Breast epithelium (tissue), 4 donors: Measurements from ENCODE around the gene PBOV1. TPM values are rescaled to one million over a fixed set of nuclear protein-coding genes. Genes with fewer than 3 reads are reported as not detected.
A peak's percentile ranks its signal among the peaks of the same experiment; 100 is the strongest.

Experiments used
- DNase-seq, 2 donors: peaks; one replicate each; pipeline ENCODE4 v3.0.0-alpha.2; 2019; ENCODE audit warnings: low spot score in 2 of 2
- H3K27ac ChIP-seq, 2 donors: fragments of 200-600 bp; sonication (generic) in 1 of 2; one replicate each; pipeline ENCODE4 v1.5.1; 2016 to 2019; ENCODE audit warnings: mild to moderate bottlenecking in 1 of 2
- H3K27me3 ChIP-seq, 2 donors: fragments of 200-600 bp; sonication (generic) in 1 of 2; one replicate each; pipeline versions ENCODE4 v1.5.1 to v1.6.0; 2017 to 2019; ENCODE audit warnings: control low read depth in 1 of 2, mild to moderate bottlenecking in 1 of 2
- H3K36me3 ChIP-seq: fragments of 200-600 bp; one replicate; pipeline ENCODE4 v1.5.1; 2019
- H3K4me1 ChIP-seq, 2 donors: fragments of 200-600 bp; sonication (generic); one replicate each; pipeline ENCODE4 v1.5.1; 2016 to 2019; ENCODE audit warnings: control low read depth in 1 of 2
- H3K4me3 ChIP-seq, 3 donors: fragments of 200-600 bp; sonication (generic); 1 replicate in 2 of 3; 2 replicates in 1 of 3; pipeline ENCODE4 v1.5.1; 2016 to 2019; ENCODE audit warnings: mild to moderate bottlenecking in 3 of 3, moderate library complexity in 2 of 3
- H3K9me3 ChIP-seq, 2 donors: fragments of 200-600 bp; sonication (generic) in 1 of 2; one replicate each; pipeline ENCODE4 v1.5.1; 2016 to 2019; ENCODE audit warnings: control low read depth in 1 of 2
- CTCF ChIP-seq, 3 donors: fragments of 450-650 bp; IDR thresholded peaks; one replicate each; pipeline ENCODE4 v1.5.1; 2016 to 2017; ENCODE audit warnings: antibody characterized with exemption in 3 of 3, mild to moderate bottlenecking in 3 of 3, moderate library complexity in 3 of 3
- POLR2A ChIP-seq: fragments of 450-650 bp; IDR thresholded peaks from one replicate; pipeline ENCODE4 v1.6.1; 2016; ENCODE audit warnings: antibody characterized with exemption, mild to moderate bottlenecking, moderate library complexity
- POLR2AphosphoS5 ChIP-seq, 3 donors: sonication (generic); formaldehyde crosslinking; IDR thresholded peaks; one replicate each; pipeline ENCODE4 v1.6.1; 2017; ENCODE audit warnings: antibody characterized with exemption in 3 of 3
- intact Hi-C: fragments of 100-400 bp; cut with DNase I; formaldehyde crosslinking; loops from one replicate; pipeline ENCODE4 v1.15.1; 2023; ENCODE audit warnings: low total_unique reads
- total RNA-seq, 3 donors: library from RNA; depleted of rRNA; stranded (reverse); fragments of >200 nt; gene quantifications; one replicate each; pipeline ENCODE4 v1.1.0, GENCODE V29; 2016

The PBOV1 gene
- total RNA-seq, 3 donors from 2014 or later = not detected

DNA sequence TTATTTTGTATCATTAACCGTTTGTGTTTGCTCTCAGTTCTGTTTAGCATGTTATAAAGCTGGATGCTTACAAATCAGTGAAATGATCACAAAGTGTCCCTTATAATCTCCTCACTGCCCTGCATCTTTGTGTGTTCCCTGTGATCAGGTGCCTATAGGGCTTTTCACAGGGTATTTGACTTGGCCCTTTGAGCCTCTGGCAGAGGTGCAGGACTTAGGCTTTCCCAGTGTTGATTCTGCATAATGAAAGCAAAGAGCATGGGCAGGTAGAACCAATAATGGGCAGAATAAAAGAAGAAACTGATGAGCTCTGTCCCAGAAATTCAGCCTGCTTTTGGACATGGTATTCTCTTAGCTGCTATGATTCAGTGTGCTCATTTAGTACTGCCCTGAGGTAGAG, 16.9 kb upstream of the PBOV1 start:
- Histone ChIP-seq H3K27me3 (no peaks in the 10 kb centered on the region), H3K36me3 (no peaks in the 10 kb centered on the region), H3K4me1 (no peaks in the 10 kb centered on the region), H3K4me3 (no peak overlapping the region), H3K9me3 (no peaks in the 10 kb centered on the region), H3K27ac (no peak overlapping the region)
- TF ChIP-seq POLR2A (no peak), CTCF (IDR thresholded peaks at IDR 0.05) (no peak), POLR2AphosphoS5 (IDR thresholded peaks at IDR 0.05) (no peak)
- intact Hi-C loops = no loop called here
- DNase-seq = no peak

GRCh38 chr6:138234363-138234762, 16.1 kb upstream of the PBOV1 start:
- no peak overlapping the region for H3K4me3 ChIP-seq
- no peak for DNase-seq
- H3K9me3 ChIP-seq = no peaks in the 10 kb centered on the region
- no peaks in the 10 kb centered on the region for H3K4me1 ChIP-seq
- intact Hi-C loops = loop anchor here (5.0 kb wide), 1 partner anchor 982 kb away; no protein-coding TSS in a partner anchor
- H3K27me3 ChIP-seq = no peaks in the 10 kb centered on the region
- H3K27ac ChIP-seq = no peak overlapping the region
- H3K36me3 ChIP-seq = no peaks in the 10 kb centered on the region
- no peak for TF ChIP-seq POLR2A

GRCh38 chr6:138231381-138231886, 13.1 kb upstream of the PBOV1 start:
- Histone ChIP-seq H3K4me3 (no peak overlapping the region), H3K27me3 (no peaks in the 10 kb centered on the region), H3K27ac (peak overlapping the region; percentile 1 to 43), H3K4me1 (no peaks in the 10 kb centered on the region), H3K36me3 (no peaks in the 10 kb centered on the region), H3K9me3 (no peaks in the 10 kb centered on the region)
- TF ChIP-seq CTCF (IDR thresholded peaks at IDR 0.05) = no peak
- TF ChIP-seq POLR2A = no peak
- no peak for TF ChIP-seq POLR2AphosphoS5 (IDR thresholded peaks at IDR 0.05)
- DNase-seq = no peak
- intact Hi-C loops = loop anchor here (5.0 kb wide), 1 partner anchor 979 kb away; no protein-coding TSS in a partner anchor

DNA sequence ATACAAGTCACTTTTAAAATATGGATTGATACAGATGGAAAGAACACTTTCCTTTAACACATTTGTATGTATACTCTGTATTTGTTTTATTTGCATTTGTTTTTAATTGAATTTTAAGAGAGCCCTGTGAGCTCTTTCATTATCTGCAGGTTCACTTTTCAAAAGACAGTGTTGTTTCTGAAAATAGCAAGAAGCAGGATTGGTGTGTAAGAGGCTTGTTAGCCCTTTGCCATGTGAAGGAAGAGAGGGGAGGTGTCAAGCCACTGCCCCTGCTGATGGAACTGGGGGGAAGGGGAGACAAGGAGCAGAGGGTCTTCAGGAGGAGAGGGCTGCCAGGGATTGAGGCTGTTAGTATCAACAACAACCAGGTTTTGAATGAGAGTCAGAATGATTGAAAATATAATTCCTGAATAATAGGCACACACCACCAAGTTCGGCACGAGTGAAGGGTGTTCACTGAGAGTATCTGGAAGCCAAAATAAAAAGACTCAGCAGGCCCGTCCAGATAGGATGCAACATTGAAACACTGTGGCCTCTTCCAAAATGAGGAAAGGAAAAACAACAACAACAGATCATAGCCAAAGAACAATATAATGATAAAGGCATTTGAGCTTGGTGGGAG, 12.6 kb upstream of the PBOV1 start:
- Histone ChIP-seq H3K4me1 (no peaks in the 10 kb centered on the region), H3K27me3 (no peaks in the 10 kb centered on the region), H3K27ac (peak overlapping the region; percentile 1 to 43), H3K9me3 (no peaks in the 10 kb centered on the region), H3K4me3 (no peak overlapping the region), H3K36me3 (no peaks in the 10 kb centered on the region)
- intact Hi-C loops = loop anchor here (5.0 kb wide), 1 partner anchor 979 kb away; no protein-coding TSS in a partner anchor
- TF ChIP-seq POLR2AphosphoS5 (IDR thresholded peaks at IDR 0.05) (no peak), CTCF (IDR thresholded peaks at IDR 0.05) (no peak), POLR2A (no peak)
- DNase-seq = no peak

DNA sequence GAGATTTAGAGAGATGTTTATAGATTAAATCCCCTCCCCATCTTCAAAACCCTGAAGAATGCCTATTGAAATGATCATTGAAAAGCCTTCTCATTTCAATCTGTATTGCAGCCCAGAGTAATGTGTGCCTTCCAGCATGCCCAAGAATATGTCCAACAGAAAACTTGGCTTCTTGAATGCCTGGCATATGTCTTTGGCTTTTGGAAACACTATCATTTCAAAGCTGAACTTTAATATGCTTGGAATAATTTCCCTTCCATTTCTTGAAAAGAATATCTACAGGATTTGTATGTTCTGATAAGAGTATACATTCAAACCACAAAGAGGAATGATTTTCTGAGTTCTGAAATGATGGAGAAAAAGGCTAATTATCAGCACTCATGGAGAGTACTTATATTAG, 11.9 kb upstream of the PBOV1 start:
- Histone ChIP-seq H3K27me3 (no peaks in the 10 kb centered on the region), H3K4me3 (no peak overlapping the region), H3K27ac (no peak overlapping the region), H3K4me1 (no peaks in the 10 kb centered on the region), H3K9me3 (no peaks in the 10 kb centered on the region), H3K36me3 (no peaks in the 10 kb centered on the region)
- intact Hi-C loops = loop anchor here (5.0 kb wide), 1 partner anchor 978 kb away; no protein-coding TSS in a partner anchor
- no peak for DNase-seq
- no peak for TF ChIP-seq POLR2AphosphoS5 (IDR thresholded peaks at IDR 0.05)

DNA sequence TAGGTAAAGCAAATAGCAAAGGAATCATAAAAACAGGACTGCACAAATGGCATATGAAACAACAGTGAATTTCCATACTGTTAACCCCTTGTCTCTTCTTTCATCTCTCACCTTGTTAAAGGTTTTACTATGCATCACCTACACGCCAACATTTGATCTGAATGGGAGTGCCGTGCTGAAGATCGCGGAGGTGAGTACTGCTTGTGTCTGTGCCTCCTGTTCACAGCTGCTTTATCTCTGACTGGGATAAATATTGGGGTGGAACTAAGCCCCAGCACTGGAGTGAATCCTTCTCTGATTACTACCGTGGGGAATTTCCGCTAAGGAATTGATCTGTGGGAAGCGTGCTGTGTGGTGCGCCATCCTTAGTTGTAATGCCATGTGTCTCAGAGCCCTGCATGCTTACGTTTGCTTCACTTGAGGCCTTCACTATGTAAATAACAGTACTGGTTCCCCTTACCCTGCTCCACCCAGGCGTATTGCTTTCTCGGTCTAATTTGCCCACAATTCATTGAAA, 11.4 kb upstream of the PBOV1 start:
- H3K4me1 ChIP-seq = no peaks in the 10 kb centered on the region
- no peak overlapping the region for H3K27ac ChIP-seq
- H3K36me3 ChIP-seq = no peaks in the 10 kb centered on the region
- no peaks in the 10 kb centered on the region for H3K27me3 ChIP-seq
- TF ChIP-seq POLR2A (no peak), POLR2AphosphoS5 (IDR thresholded peaks at IDR 0.05) (no peak), CTCF (IDR thresholded peaks at IDR 0.05) (no peak)
- no peaks in the 10 kb centered on the region for H3K9me3 ChIP-seq
- DNase-seq = no peak
- intact Hi-C loops = loop anchor here (5.0 kb wide), 1 partner anchor 977 kb away; no protein-coding TSS in a partner anchor
- H3K4me3 ChIP-seq = no peak overlapping the region
